GM20000 (cell line): Measurements from ENCODE around the gene ADGRG6.
"Not testable (repeated sequence)": the region's sequence is repeated elsewhere in the genome, so short reads cannot be mapped to it uniquely, and the experiment has no call there.

Experiments
- DNase-seq: peaks from one replicate; pipeline ENCODE4 v3.0.0; 2012; ENCODE audit warnings: low spot score
- CTCF ChIP-seq: IDR thresholded peaks from 2 replicates; pipeline ENCODE4 v1.5.1; 2012; ENCODE audit warnings: mild to moderate bottlenecking, control low read depth; ENCODE audit errors: extremely low read depth, missing control alignments

ADGRG6 gene

GRCh38 chr6:142345261-142345660 is 43.5 kb downstream of the ADGRG6 start:
- no peak for TF ChIP-seq CTCF
- DNase-seq = no peak

GRCh38 chr6:142346166-142346565 is 44.4 kb downstream of the ADGRG6 start:
- not testable (repeated sequence) for DNase-seq

- TF ChIP-seq CTCF = no peak
These were observed 47.5 kb downstream of the ADGRG6 start for GRCh38 chr6:142349215-142349823.

GRCh38 chr6:142350309-142350708 is 48.5 kb downstream of the ADGRG6 start:
- DNase-seq = no peak
- TF ChIP-seq CTCF = no peak

More at GRCh38 chr6:142349215-142349823, 47.5 kb downstream of the ADGRG6 start:
- no peak for DNase-seq

- DNase-seq = no peak
- TF ChIP-seq CTCF = no peak
These were observed 51.9 kb downstream of the ADGRG6 start for GRCh38 chr6:142353690-142354089.

GRCh38 chr6:142354650-142355049 is 52.8 kb downstream of the ADGRG6 start:
- no peak for TF ChIP-seq CTCF
- DNase-seq = no peak

GRCh38 chr6:142355520-142356174 is 53.8 kb downstream of the ADGRG6 start:
- TF ChIP-seq CTCF = no peak
- no peak for DNase-seq
